NCI-H748 (cell line): ENCODE measurements around the gene REG4.
"Not testable (repeated sequence)": the region's sequence is repeated elsewhere in the genome, so short reads cannot be mapped to it uniquely, and the experiment has no call there.

Experiments used
- DNase-seq: peaks from one replicate; lab custom pipeline; 2025; ENCODE audit not compliant: unreplicated experiment; lab: John Stamatoyannopoulos, UW

Gene REG4

GRCh38 chr1:119811387-119811786 is at the start of gene REG4:
Gene REG4, minus strand, starts transcription at chr1:119811460. Its CDS starts 2,691 bp downstream, at chr1:119808769.
- no peak for DNase-seq

- no peak for DNase-seq
Observed at GRCh38 chr1:119859647-119860046, 48.4 kb upstream of the REG4 start.

- not testable (repeated sequence) for DNase-seq
Observed at GRCh38 chr1:119858556-119859214, 47.4 kb upstream of the REG4 start.

- no peak for DNase-seq
Observed at GRCh38 chr1:119858126-119858525, 46.9 kb upstream of the REG4 start.

GRCh38 chr1:119853155-119853554 is 41.9 kb upstream of the REG4 start:
- no peak for DNase-seq

- DNase-seq = peak; percentile 4
Observed at GRCh38 chr1:119844206-119844605, 32.9 kb upstream of the REG4 start.

- DNase-seq = no peak
Observed at GRCh38 chr1:119841306-119841705, 30.0 kb upstream of the REG4 start.

GRCh38 chr1:119840745-119841144 is 29.5 kb upstream of the REG4 start:
- no peak for DNase-seq

GRCh38 chr1:119838236-119838635 is 27.0 kb upstream of the REG4 start:
- DNase-seq = no peak

- no peak for DNase-seq
Observed at GRCh38 chr1:119834990-119835389, 23.7 kb upstream of the REG4 start.

GRCh38 chr1:119831027-119831426 is 19.8 kb upstream of the REG4 start:
- no peak for DNase-seq

GRCh38 chr1:119829625-119830024 is 18.4 kb upstream of the REG4 start:
- DNase-seq = peak; percentile 80

- not testable (repeated sequence) for DNase-seq
Observed at GRCh38 chr1:119829006-119829405, 17.7 kb upstream of the REG4 start.

GRCh38 chr1:119828266-119828665 is 17.0 kb upstream of the REG4 start:
- no peak for DNase-seq

- DNase-seq = peak; percentile 12
Observed at GRCh38 chr1:119827010-119827409, 15.8 kb upstream of the REG4 start.

GRCh38 chr1:119822406-119822805 is 11.1 kb upstream of the REG4 start:
- DNase-seq = no peak

- DNase-seq = no peak
Observed at GRCh38 chr1:119818181-119818580, 6.9 kb upstream of the REG4 start.

GRCh38 chr1:119816407-119816806 is 5.1 kb upstream of the REG4 start:
- DNase-seq = no peak

GRCh38 chr1:119815928-119816327 is 4.7 kb upstream of the REG4 start:
- no peak for DNase-seq

GRCh38 chr1:119815361-119815760 is 4.1 kb upstream of the REG4 start:
- no peak for DNase-seq

- DNase-seq = no peak
Observed at GRCh38 chr1:119814288-119814687, 3.0 kb upstream of the REG4 start.

GRCh38 chr1:119811985-119812557 is 811 bp upstream of the REG4 start:
- DNase-seq = no peak

- peak; percentile 74 for DNase-seq
Observed at GRCh38 chr1:119808972-119809550, 2.2 kb downstream of the REG4 start.
